Endodermal cell (in vitro differentiated cells): Measurements from ENCODE around the gene XPO6. TPM values are rescaled to one million over a fixed set of nuclear protein-coding genes. Genes with fewer than 3 reads are reported as not detected.

Experiments used
- DNase-seq: peaks from one replicate; pipeline ENCODE4 v3.0.0-alpha.2; 2017
- H3K27ac ChIP-seq: 2 replicates; pipeline ENCODE4 v1.5.1; 2013; ENCODE audit warnings: mild to moderate bottlenecking, low read depth, low read length, moderate library complexity
- H3K27me3 ChIP-seq: 2 replicates; pipeline ENCODE4 v1.6.1; 2013; ENCODE audit warnings: mild to moderate bottlenecking, low read length, moderate library complexity; ENCODE audit not compliant: insufficient read depth, control insufficient read depth, poor library complexity, severe bottlenecking
- H3K36me3 ChIP-seq: 2 replicates; pipeline ENCODE4 v1.7.0; 2013; ENCODE audit warnings: mild to moderate bottlenecking, low read length, moderate library complexity; ENCODE audit not compliant: control insufficient read depth, insufficient read depth
- H3K4me1 ChIP-seq: one replicate; pipeline ENCODE4 v1.7.0; 2013; ENCODE audit warnings: low read length; ENCODE audit not compliant: control insufficient read depth, insufficient read depth
- H3K4me3 ChIP-seq: 2 replicates; pipeline ENCODE4 v1.5.1; 2013; ENCODE audit warnings: mild to moderate bottlenecking, low read length, moderate library complexity
- H3K9ac ChIP-seq: 2 replicates; pipeline ENCODE4 v1.6.1; 2013; ENCODE audit warnings: mild to moderate bottlenecking, low read length, moderate library complexity; ENCODE audit not compliant: poor library complexity, severe bottlenecking; ENCODE audit errors: extremely low read depth
- H3K9me3 ChIP-seq: 2 replicates; pipeline ENCODE4 v1.6.1; 2013; ENCODE audit warnings: mild to moderate bottlenecking, low read length, moderate library complexity; ENCODE audit not compliant: control insufficient read depth
- H3K27ac Mint-ChIP-seq: 2 replicates; pipeline ENCODE4 v1.8.0; 2020; ENCODE audit warnings: mixed read lengths
- H3K27me3 Mint-ChIP-seq: 2 replicates; pipeline ENCODE4 v1.8.0; 2021; ENCODE audit warnings: mild to moderate bottlenecking, mixed read lengths; ENCODE audit not compliant: insufficient read depth
- H3K36me3 Mint-ChIP-seq: 2 replicates; pipeline ENCODE4 v1.8.0; 2020; ENCODE audit warnings: low read depth, mixed read lengths
- H3K4me1 Mint-ChIP-seq: 2 replicates; pipeline ENCODE4 v1.8.0; 2020; ENCODE audit warnings: mixed read lengths
- H3K4me3 Mint-ChIP-seq: 2 replicates; pipeline ENCODE4 v1.8.0; 2020; ENCODE audit warnings: mild to moderate bottlenecking, moderate library complexity, mixed read lengths
- H3K9me3 Mint-ChIP-seq: 2 replicates; pipeline ENCODE4 v1.8.0; 2020; ENCODE audit warnings: mild to moderate bottlenecking, mixed read lengths
- CTCF ChIP-seq: fragments of 200-600 bp; sonication (generic); conservative IDR thresholded peaks from 2 replicates; pipeline ENCODE4 v1.5.0; 2021; ENCODE audit warnings: antibody characterized with exemption, mild to moderate bottlenecking
- WGBS, 2 experiments: methylation state at CpG; one replicate each; pipeline versions ENCODE4 v1.1.5 to v1.1.7; 2013; ENCODE audit warnings: missing lambda C conversion rate in 2 of 2, mixed read lengths in 1 of 2; ENCODE audit not compliant: insufficient coverage in 1 of 2, insufficient read length in 1 of 2; 5-methylcytosine and 5-hydroxymethylcytosine counted together
- total RNA-seq, 2 donors: library from RNA; stranded (reverse); fragmentation: NEBNext Ultra II Directional in 1 of 2; extraction: Animal tissue kit (Norgen Biotek cat#: 25700) in 1 of 2; gene quantifications; 2 replicates in 1 of 2; 3 replicates in 1 of 2; pipeline ENCODE4 v1.2.1, GENCODE V29; 2021

Gene XPO6
- total RNA-seq, 2 donors from 2014 or later = 84.7 to 92.4 TPM

- H3K36me3 Mint-ChIP-seq = no peaks in the 10 kb centered on the region
- no peak overlapping the region for H3K27ac Mint-ChIP-seq
- no peak overlapping the region for H3K4me3 Mint-ChIP-seq
- H3K4me1 Mint-ChIP-seq = no peaks in the 10 kb centered on the region
- H3K9me3 ChIP-seq = no peaks in the 10 kb centered on the region
- no peaks in the 10 kb centered on the region for H3K4me1 ChIP-seq
- peaks cover 5% of the 10 kb centered on the region for H3K9me3 Mint-ChIP-seq
- no peak overlapping the region for H3K4me3 ChIP-seq
- no peak overlapping the region for H3K27ac ChIP-seq
- H3K27me3 ChIP-seq = peaks cover 25% of the 10 kb centered on the region
- TF ChIP-seq CTCF = no peak
- no peaks in the 10 kb centered on the region for H3K36me3 ChIP-seq
- H3K27me3 Mint-ChIP-seq = peaks cover 8% of the 10 kb centered on the region
- H3K9ac ChIP-seq = no peak overlapping the region
- DNase-seq = no peak
- WGBS, 2 experiments = 83 to 89% methylated on average over 7 of the region's 7 CpGs
Measured at GRCh38 chr16:28051486-28051885, 160.3 kb downstream of the XPO6 start.

Other genes starting within 250 kb of the XPO6 start
- under 1 TPM in 1 of 2 donors, not detected in 1; 0.24 TPM for gene GSG1L, start 148.3 kb downstream of the XPO6 start, total RNA-seq
- 10 to 100 TPM; 55.9 to 62.5 TPM for gene SBK1, start 80.6 kb upstream of the XPO6 start, total RNA-seq
- gene NPIPB6, start 151.5 kb upstream of the XPO6 start, total RNA-seq = 1 to 10 TPM; 1.8 to 3.5 TPM
- 10 to 100 TPM; 38.1 to 54.3 TPM for gene EIF3CL, start 191.9 kb upstream of the XPO6 start, total RNA-seq